GM12801 (cell line): Measurements from ENCODE around the gene KMT2A.

Experiments used
- TF ChIP-seq, protein P1 (sequence below): IDR thresholded peaks from one replicate; pipeline ENCODE4 v1.5.1; 2011; ENCODE audit warnings: control low read depth; ENCODE audit not compliant: insufficient read length; ENCODE audit errors: extremely low read depth

KMT2A gene

DNA sequence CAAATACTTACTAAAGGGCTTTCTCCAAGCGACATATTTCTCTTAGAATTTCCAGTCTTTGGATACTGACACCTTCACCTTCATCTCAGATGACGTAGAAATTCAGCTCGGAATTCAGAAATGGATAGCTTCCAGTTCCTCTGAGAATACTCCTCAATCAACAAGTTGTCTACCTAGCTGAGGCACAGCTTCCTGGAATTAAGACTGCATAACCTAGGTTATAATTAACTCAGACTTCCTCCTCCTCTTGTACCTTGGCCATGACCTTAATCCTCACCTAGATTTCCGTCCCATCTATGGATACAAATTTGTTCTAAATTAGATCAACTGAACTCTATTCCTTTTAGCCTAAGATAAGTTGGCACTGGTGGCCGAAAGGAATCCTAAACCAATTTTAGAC lies 17.5 kb upstream of the KMT2A start:
- TF ChIP-seq, protein P1, sequence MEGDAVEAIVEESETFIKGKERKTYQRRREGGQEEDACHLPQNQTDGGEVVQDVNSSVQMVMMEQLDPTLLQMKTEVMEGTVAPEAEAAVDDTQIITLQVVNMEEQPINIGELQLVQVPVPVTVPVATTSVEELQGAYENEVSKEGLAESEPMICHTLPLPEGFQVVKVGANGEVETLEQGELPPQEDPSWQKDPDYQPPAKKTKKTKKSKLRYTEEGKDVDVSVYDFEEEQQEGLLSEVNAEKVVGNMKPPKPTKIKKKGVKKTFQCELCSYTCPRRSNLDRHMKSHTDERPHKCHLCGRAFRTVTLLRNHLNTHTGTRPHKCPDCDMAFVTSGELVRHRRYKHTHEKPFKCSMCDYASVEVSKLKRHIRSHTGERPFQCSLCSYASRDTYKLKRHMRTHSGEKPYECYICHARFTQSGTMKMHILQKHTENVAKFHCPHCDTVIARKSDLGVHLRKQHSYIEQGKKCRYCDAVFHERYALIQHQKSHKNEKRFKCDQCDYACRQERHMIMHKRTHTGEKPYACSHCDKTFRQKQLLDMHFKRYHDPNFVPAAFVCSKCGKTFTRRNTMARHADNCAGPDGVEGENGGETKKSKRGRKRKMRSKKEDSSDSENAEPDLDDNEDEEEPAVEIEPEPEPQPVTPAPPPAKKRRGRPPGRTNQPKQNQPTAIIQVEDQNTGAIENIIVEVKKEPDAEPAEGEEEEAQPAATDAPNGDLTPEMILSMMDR, result no peak

DNA sequence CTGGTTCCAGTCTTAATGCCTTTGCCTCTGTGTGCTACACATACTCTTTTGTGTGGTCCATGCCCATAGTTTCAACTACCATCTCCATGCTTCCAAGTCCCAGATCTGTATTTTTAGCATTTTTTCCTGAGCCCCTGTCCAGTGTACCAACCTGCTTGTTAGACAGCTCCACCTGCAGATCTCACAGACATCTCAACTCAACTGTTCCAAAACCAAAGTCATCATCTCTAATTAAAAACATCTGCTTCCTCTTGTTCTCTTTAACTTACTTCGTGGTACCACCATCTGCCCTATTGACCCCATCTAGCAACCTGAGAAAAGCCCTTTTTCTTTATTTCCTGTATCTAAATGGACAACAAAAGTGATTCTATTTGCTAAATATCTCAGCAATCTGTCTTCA lies 8.6 kb upstream of the KMT2A start:
- TF ChIP-seq, protein P1, result no peak

GRCh38 chr11:118430956-118431355 lies 5.3 kb upstream of the KMT2A start:
- TF ChIP-seq, protein P1, result no peak

- TF ChIP-seq, protein P1, result no peak
Observed at GRCh38 chr11:118434123-118434552, 2.2 kb upstream of the KMT2A start.

- TF ChIP-seq, protein P1, result no peak
Observed at GRCh38 chr11:118434553-118435289, 1.6 kb upstream of the KMT2A start.

DNA sequence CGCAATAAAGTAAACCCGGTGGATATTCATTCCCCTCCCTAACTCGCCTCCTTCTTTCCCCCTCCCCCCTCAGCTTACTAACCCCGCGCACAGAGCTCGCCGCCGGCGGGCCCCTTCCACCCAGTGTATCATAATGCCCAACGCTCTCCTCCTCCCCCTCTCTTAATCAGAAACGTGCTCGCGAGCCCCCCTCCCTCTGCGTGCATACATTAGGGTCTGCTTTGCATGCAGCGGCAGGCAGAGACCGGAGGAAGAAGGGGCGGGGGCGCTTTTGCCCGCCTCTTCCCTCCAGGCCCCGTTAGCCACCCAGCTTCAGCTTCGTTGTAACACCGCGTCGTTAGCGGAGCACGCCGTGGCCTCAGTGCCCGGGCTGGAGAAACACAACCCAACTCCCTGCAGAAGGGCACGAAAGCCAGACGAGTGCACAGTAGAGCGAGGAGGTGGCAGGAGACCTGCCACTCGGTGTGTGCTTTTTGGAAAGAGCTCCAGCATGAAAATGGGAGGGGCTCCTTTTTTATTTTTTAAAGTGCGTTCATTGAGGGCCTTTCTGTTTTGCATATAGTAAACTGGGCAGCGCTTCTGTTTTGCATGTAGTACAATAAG lies 901 bp upstream of the KMT2A start:
- TF ChIP-seq, protein P1, result no peak

- TF ChIP-seq, protein P1, result no peak
Observed at GRCh38 chr11:118436639-118437207, 431 bp downstream of the KMT2A start.
